Measurements from ENCODE around the gene PCP2.
A peak's percentile ranks its signal among the peaks of the same experiment; 100 is the strongest.

PCP2 gene

DNA sequence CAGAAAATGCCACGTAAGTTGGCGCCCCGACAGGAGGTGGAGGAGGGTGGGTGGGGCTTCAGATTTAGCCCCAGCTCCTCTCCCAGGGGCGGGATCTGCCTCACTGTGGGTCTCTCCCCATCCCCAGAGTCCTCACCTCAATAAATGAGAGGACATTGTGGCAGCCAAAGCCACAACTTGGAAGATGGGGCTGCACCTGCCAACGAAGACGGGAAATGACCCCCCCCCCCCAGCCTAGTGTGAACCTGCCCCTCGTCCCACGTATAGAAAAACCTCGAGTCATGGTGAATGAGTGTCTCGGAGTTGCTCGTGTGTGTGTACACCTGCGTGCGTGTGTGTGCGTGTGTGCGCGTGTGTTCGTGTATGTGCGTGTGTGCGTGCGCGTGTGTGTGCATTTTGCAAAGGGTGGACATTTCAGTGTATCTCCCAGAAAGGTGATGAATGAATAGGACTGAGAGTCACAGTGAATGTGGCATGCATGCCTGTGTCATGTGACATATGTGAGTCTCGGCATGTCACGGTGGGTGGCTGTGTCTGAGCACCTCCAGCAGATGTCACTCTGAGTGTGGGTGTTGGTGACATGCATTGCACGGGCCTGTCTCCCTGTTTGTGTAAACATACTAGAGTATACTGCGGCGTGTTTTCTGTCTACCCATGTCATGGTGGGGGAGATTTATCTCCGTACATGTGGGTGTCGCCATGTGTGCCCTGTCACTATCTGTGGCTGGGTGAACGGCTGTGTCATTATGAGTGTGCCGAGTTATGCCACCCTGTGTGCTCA, 45.6 kb upstream of the PCP2 start:
- TF ChIP-seq CTCF (IDR thresholded peaks at IDR 0.05; ENCODE audit: control insufficient read depth, extremely low read depth, insufficient read depth) = peak; percentile 44
- DNase-seq (ENCODE audit: low read depth) = no peak
- no peak overlapping the region for H3K4me3 ChIP-seq (ENCODE audit: low read depth, low read length)

GRCh38 chr19:7677669-7678311, 44.3 kb upstream of the PCP2 start:
- no peak for DNase-seq (ENCODE audit: low read depth)
- H3K4me3 ChIP-seq (ENCODE audit: low read depth, low read length) = no peak overlapping the region
- no peak for TF ChIP-seq CTCF (IDR thresholded peaks at IDR 0.05; ENCODE audit: control insufficient read depth, extremely low read depth, insufficient read depth)

GRCh38 chr19:7676854-7677253, 43.3 kb upstream of the PCP2 start, which contains the start of gene MCEMP1:
TSS of gene MCEMP1 (plus strand) at chr19:7677090. CDS start at chr19:7677121, 31 bp downstream.
- no peak for DNase-seq (ENCODE audit: low read depth)
- TF ChIP-seq CTCF (IDR thresholded peaks at IDR 0.05; ENCODE audit: control insufficient read depth, extremely low read depth, insufficient read depth) = no peak

DNA sequence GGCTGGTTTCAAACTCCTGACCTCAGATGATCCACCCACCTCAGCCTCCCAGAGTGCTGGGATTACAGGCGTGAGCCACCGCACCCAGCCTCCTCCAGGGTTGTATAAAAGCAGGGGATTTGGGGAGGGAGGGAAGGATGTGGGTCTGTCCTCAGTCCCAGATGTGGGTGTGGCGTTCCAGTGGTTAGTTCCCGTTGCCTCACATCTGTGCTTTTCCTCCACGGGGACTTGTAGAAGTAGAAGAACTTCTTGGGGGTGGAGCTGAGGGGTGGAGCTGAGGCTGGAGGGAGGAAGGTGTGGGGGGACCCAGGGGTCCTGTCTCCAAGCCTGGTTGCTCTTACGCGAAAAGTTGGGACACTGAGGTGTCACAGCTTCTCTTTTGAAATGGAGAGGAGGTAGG, 42.9 kb upstream of the PCP2 start:
- TF ChIP-seq CTCF (IDR thresholded peaks at IDR 0.05; ENCODE audit: control insufficient read depth, extremely low read depth, insufficient read depth) = no peak
- H3K4me3 ChIP-seq (ENCODE audit: low read depth, low read length) = no peak overlapping the region
- DNase-seq (ENCODE audit: low read depth) = no peak

More at GRCh38 chr19:7676854-7677253, 43.3 kb upstream of the PCP2 start, which contains the start of gene MCEMP1:
- H3K4me3 ChIP-seq (ENCODE audit: low read depth, low read length) = no peak within 1 kb of the TSS

- DNase-seq (ENCODE audit: low read depth) = peak; percentile 43
- H3K4me3 ChIP-seq (ENCODE audit: low read depth, low read length) = no peak overlapping the region
- no peak for TF ChIP-seq CTCF (IDR thresholded peaks at IDR 0.05; ENCODE audit: control insufficient read depth, extremely low read depth, insufficient read depth)
Measured at GRCh38 chr19:7674010-7675005, 40.8 kb upstream of the PCP2 start.

DNA sequence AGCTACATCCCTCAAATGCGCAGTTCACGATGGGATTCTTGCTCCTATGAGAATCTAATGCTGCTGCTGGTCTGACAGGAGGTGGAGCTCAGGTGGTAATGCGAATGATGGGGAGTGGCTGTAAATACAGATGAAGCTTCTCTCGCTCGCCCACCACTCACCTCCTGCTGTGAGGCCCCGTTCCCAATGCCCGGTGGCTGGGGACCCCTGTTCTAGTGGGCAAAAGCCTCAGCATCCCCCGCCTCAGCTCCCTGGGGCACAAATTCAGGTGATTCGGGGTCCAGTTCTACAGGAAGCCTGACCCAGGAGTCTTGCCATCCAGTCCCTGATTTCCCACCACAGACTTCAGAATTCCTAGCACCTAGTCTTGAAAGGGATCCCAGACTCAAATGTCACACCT, 39.0 kb upstream of the PCP2 start:
- no peak overlapping the region for H3K4me3 ChIP-seq (ENCODE audit: low read depth, low read length)
- TF ChIP-seq CTCF (IDR thresholded peaks at IDR 0.05; ENCODE audit: control insufficient read depth, extremely low read depth, insufficient read depth) = no peak
- no peak for DNase-seq (ENCODE audit: low read depth)

Data from LNCaP clone FGC (cell line).